Endodermal cell (in vitro differentiated cells): ENCODE data around the gene PIWIL1. TPM values are rescaled to one million over a fixed set of nuclear protein-coding genes. Genes with fewer than 3 reads are reported as not detected.

ENCODE experiments used
- DNase-seq: peaks from one replicate; pipeline ENCODE4 v3.0.0-alpha.2; 2017
- H3K27ac ChIP-seq: 2 replicates; pipeline ENCODE4 v1.5.1; 2013; ENCODE audit warnings: mild to moderate bottlenecking, low read depth, low read length, moderate library complexity
- H3K27me3 ChIP-seq: 2 replicates; pipeline ENCODE4 v1.6.1; 2013; ENCODE audit warnings: mild to moderate bottlenecking, low read length, moderate library complexity; ENCODE audit not compliant: insufficient read depth, control insufficient read depth, poor library complexity, severe bottlenecking
- H3K36me3 ChIP-seq: 2 replicates; pipeline ENCODE4 v1.7.0; 2013; ENCODE audit warnings: mild to moderate bottlenecking, low read length, moderate library complexity; ENCODE audit not compliant: control insufficient read depth, insufficient read depth
- H3K4me1 ChIP-seq: one replicate; pipeline ENCODE4 v1.7.0; 2013; ENCODE audit warnings: low read length; ENCODE audit not compliant: control insufficient read depth, insufficient read depth
- H3K4me3 ChIP-seq: 2 replicates; pipeline ENCODE4 v1.5.1; 2013; ENCODE audit warnings: mild to moderate bottlenecking, low read length, moderate library complexity
- H3K9ac ChIP-seq: 2 replicates; pipeline ENCODE4 v1.6.1; 2013; ENCODE audit warnings: mild to moderate bottlenecking, low read length, moderate library complexity; ENCODE audit not compliant: poor library complexity, severe bottlenecking; ENCODE audit errors: extremely low read depth
- H3K9me3 ChIP-seq: 2 replicates; pipeline ENCODE4 v1.6.1; 2013; ENCODE audit warnings: mild to moderate bottlenecking, low read length, moderate library complexity; ENCODE audit not compliant: control insufficient read depth
- H3K27ac Mint-ChIP-seq: 2 replicates; pipeline ENCODE4 v1.8.0; 2020; ENCODE audit warnings: mixed read lengths
- H3K27me3 Mint-ChIP-seq: 2 replicates; pipeline ENCODE4 v1.8.0; 2021; ENCODE audit warnings: mild to moderate bottlenecking, mixed read lengths; ENCODE audit not compliant: insufficient read depth
- H3K36me3 Mint-ChIP-seq: 2 replicates; pipeline ENCODE4 v1.8.0; 2020; ENCODE audit warnings: low read depth, mixed read lengths
- H3K4me1 Mint-ChIP-seq: 2 replicates; pipeline ENCODE4 v1.8.0; 2020; ENCODE audit warnings: mixed read lengths
- H3K4me3 Mint-ChIP-seq: 2 replicates; pipeline ENCODE4 v1.8.0; 2020; ENCODE audit warnings: mild to moderate bottlenecking, moderate library complexity, mixed read lengths
- H3K9me3 Mint-ChIP-seq: 2 replicates; pipeline ENCODE4 v1.8.0; 2020; ENCODE audit warnings: mild to moderate bottlenecking, mixed read lengths
- WGBS, 2 experiments: methylation state at CpG; one replicate each; pipeline versions ENCODE4 v1.1.5 to v1.1.7; 2013; ENCODE audit warnings: missing lambda C conversion rate in 2 of 2, mixed read lengths in 1 of 2; ENCODE audit not compliant: insufficient coverage in 1 of 2, insufficient read length in 1 of 2; 5-methylcytosine and 5-hydroxymethylcytosine counted together
- total RNA-seq, 2 donors: library from RNA; stranded (reverse); fragmentation: NEBNext Ultra II Directional in 1 of 2; extraction: Animal tissue kit (Norgen Biotek cat#: 25700) in 1 of 2; gene quantifications; 2 replicates in 1 of 2; 3 replicates in 1 of 2; pipeline ENCODE4 v1.2.1, GENCODE V29; 2021
- TF ChIP-seq, protein P1 (sequence below): fragments of 200-600 bp; sonication (generic); conservative IDR thresholded peaks from 2 replicates; pipeline ENCODE4 v1.5.0; 2021; ENCODE audit warnings: antibody characterized with exemption, mild to moderate bottlenecking

The PIWIL1 gene
- total RNA-seq, 2 donors from 2014 or later = not detected

DNA sequence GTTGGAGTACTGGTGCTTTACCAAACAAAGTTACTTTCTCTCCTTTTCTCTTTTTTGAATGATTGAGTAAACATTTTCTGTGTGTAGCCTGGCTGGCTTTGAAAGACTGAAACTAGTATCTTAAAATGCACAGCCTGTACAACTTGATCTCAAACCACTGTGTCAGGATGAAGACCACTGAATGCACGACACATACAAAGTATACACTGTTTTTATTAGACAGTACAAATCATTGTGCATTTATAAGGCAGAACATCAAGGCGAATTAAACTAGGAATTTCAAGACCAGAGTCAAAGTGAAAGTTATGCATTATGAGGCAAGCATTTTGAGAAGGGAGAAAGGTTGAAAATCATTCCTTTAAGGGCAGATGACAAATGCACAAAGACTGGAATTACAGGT lies 59.0 kb downstream of the PIWIL1 start:
- no peaks in the 10 kb centered on the region for H3K36me3 Mint-ChIP-seq
- no peaks in the 10 kb centered on the region for H3K36me3 ChIP-seq
- H3K27ac ChIP-seq = no peak overlapping the region
- no peak overlapping the region for H3K4me3 Mint-ChIP-seq
- TF ChIP-seq, protein P1, sequence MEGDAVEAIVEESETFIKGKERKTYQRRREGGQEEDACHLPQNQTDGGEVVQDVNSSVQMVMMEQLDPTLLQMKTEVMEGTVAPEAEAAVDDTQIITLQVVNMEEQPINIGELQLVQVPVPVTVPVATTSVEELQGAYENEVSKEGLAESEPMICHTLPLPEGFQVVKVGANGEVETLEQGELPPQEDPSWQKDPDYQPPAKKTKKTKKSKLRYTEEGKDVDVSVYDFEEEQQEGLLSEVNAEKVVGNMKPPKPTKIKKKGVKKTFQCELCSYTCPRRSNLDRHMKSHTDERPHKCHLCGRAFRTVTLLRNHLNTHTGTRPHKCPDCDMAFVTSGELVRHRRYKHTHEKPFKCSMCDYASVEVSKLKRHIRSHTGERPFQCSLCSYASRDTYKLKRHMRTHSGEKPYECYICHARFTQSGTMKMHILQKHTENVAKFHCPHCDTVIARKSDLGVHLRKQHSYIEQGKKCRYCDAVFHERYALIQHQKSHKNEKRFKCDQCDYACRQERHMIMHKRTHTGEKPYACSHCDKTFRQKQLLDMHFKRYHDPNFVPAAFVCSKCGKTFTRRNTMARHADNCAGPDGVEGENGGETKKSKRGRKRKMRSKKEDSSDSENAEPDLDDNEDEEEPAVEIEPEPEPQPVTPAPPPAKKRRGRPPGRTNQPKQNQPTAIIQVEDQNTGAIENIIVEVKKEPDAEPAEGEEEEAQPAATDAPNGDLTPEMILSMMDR = no peak
- H3K27me3 Mint-ChIP-seq = peaks cover 2% of the 10 kb centered on the region
- no peaks in the 10 kb centered on the region for H3K4me1 Mint-ChIP-seq
- no peaks in the 10 kb centered on the region for H3K27me3 ChIP-seq
- 82 to 100% methylated on average over 2 of the region's 2 CpGs for WGBS, 2 experiments
- peaks cover 5% of the 10 kb centered on the region for H3K9me3 Mint-ChIP-seq
- DNase-seq = no peak
- no peaks in the 10 kb centered on the region for H3K4me1 ChIP-seq
- no peak overlapping the region for H3K9ac ChIP-seq
- H3K27ac Mint-ChIP-seq = no peak overlapping the region
- no peaks in the 10 kb centered on the region for H3K9me3 ChIP-seq
- H3K4me3 ChIP-seq = no peak overlapping the region

DNA sequence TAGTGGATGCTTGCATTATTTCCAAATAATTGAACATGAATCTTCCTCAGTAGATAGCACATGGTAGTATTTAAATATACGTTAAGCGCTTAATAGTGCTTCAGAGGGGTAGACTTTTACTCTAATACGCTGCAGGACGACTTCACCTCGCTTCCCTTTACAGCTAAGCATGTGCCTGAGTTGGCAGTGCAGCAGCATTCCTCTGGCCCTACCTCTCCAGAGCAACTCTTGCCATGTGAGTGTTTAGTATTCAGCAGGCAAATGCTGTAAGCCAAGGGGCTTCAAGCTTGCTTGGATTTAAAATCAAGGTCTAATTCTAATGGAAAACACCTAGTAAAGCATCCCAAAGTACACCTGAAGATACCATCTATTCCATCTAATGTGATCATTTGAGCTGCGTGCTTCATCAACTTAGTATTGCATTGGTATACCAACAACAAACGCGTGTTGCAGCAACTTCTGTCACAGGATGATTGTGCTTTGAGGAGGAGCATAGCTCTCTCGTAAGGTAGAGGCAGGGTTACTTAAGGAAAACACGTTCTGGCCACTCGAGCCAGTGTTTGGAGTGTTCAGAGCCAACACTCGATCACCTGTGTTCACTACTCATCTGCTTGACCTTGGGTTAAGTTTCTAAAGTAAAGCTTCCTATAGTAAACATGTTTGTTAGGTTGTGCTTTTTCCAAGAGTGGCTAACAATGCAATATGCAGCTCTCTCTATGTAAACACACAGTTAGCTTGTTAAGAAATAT lies 60.6 kb downstream of the PIWIL1 start:
- H3K4me3 ChIP-seq = no peak overlapping the region
- H3K36me3 ChIP-seq = no peaks in the 10 kb centered on the region
- no peaks in the 10 kb centered on the region for H3K9me3 ChIP-seq
- Mint-ChIP-seq H3K4me1 (no peaks in the 10 kb centered on the region), H3K9me3 (no peaks in the 10 kb centered on the region), H3K27ac (no peak overlapping the region), H3K4me3 (no peak overlapping the region), H3K27me3 (peaks cover 2% of the 10 kb centered on the region), H3K36me3 (no peaks in the 10 kb centered on the region)
- 94% methylated on average over 12 of the region's 12 CpGs for WGBS, 2 experiments
- H3K4me1 ChIP-seq = no peaks in the 10 kb centered on the region
- H3K27ac ChIP-seq = no peak overlapping the region
- H3K27me3 ChIP-seq = no peaks in the 10 kb centered on the region
- TF ChIP-seq, protein P1 = no peak
- H3K9ac ChIP-seq = no peak overlapping the region
- DNase-seq = no peak

DNA sequence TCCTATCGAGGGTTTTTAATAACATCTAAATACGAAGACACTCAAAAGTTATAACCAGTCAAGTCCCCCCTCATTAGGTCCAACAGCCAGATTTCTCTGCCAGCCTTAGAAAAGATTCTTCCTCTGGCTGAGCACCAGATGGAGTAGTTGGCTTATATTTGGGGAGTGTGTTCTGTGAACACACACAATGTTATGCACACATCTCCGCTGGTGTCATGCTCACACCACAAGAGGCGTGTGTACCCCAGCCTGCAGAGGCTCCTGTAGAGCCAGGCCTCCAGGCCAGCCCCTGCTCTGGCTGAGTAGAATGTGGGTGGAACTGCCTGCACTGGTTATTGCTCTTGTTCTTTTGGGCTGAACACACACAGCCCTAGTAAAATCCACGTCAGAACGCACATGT lies 64.0 kb downstream of the PIWIL1 start:
- H3K9me3 ChIP-seq = no peaks in the 10 kb centered on the region
- H3K27me3 ChIP-seq = no peaks in the 10 kb centered on the region
- H3K4me3 ChIP-seq = no peak overlapping the region
- 92 to 95% methylated on average over 4 to 6 of the region's 6 CpGs for WGBS, 2 experiments
- no peaks in the 10 kb centered on the region for H3K4me1 Mint-ChIP-seq
- H3K36me3 ChIP-seq = no peaks in the 10 kb centered on the region
- no peak overlapping the region for H3K27ac ChIP-seq
- no peaks in the 10 kb centered on the region for H3K4me1 ChIP-seq
- H3K9me3 Mint-ChIP-seq = no peaks in the 10 kb centered on the region
- no peak overlapping the region for H3K9ac ChIP-seq
- DNase-seq = peak; percentile 75
- no peak overlapping the region for H3K27ac Mint-ChIP-seq
- H3K36me3 Mint-ChIP-seq = no peaks in the 10 kb centered on the region
- TF ChIP-seq, protein P1 = peak; percentile 69
- peaks cover 2% of the 10 kb centered on the region for H3K27me3 Mint-ChIP-seq
- no peak overlapping the region for H3K4me3 Mint-ChIP-seq
